Rectal smooth muscle tissue (tissue), 1 donor: ENCODE data around the gene PRR29.

ENCODE experiments used
- H3K27ac ChIP-seq: one replicate; pipeline ENCODE4 v1.7.0; 2013; ENCODE audit warnings: low read depth, low read length, inconsistent platforms
- H3K27me3 ChIP-seq: one replicate; pipeline ENCODE4 v1.7.0; 2013; ENCODE audit warnings: low read length; ENCODE audit not compliant: control insufficient read depth, insufficient read depth
- H3K36me3 ChIP-seq: one replicate; pipeline ENCODE4 v1.7.0; 2013; ENCODE audit warnings: low read length; ENCODE audit not compliant: control insufficient read depth, insufficient read depth
- H3K4me1 ChIP-seq: one replicate; pipeline ENCODE4 v1.7.0; 2013; ENCODE audit warnings: low read length; ENCODE audit not compliant: control insufficient read depth, insufficient read depth
- H3K4me3 ChIP-seq: one replicate; pipeline ENCODE4 v1.7.0; 2013; ENCODE audit warnings: low read length
- H3K9ac ChIP-seq: one replicate; pipeline ENCODE4 v1.7.0; 2013; ENCODE audit warnings: low read length

Gene PRR29

GRCh38 chr17:63993368-63993985 is 4.7 kb upstream of the PRR29 start:
- no peak overlapping the region for H3K9ac ChIP-seq
- H3K27ac ChIP-seq, result no peak overlapping the region
- H3K36me3 ChIP-seq, result no peaks in the 10 kb centered on the region
- H3K27me3 ChIP-seq, result peaks cover 22% of the 10 kb centered on the region
- H3K4me3 ChIP-seq, result no peak overlapping the region
- no peaks in the 10 kb centered on the region for H3K4me1 ChIP-seq

GRCh38 chr17:63995626-63996025 is 2.5 kb upstream of the PRR29 start:
- Histone ChIP-seq H3K36me3 (no peaks in the 10 kb centered on the region), H3K27me3 (peaks cover 21% of the 10 kb centered on the region), H3K9ac (no peak overlapping the region), H3K4me1 (no peaks in the 10 kb centered on the region), H3K27ac (no peak overlapping the region), H3K4me3 (no peak overlapping the region)

- peaks cover 19% of the 10 kb centered on the region for H3K27me3 ChIP-seq
- no peak overlapping the region for H3K27ac ChIP-seq
- H3K36me3 ChIP-seq, result no peaks in the 10 kb centered on the region
These were observed 1.5 kb upstream of the PRR29 start for GRCh38 chr17:63996430-63997182.

GRCh38 chr17:63997341-63998048 is 656 bp upstream of the PRR29 start:
- peak overlapping the region; percentile 78 for H3K4me3 ChIP-seq
- H3K36me3 ChIP-seq, result no peaks in the 10 kb centered on the region
- H3K9ac ChIP-seq, result no peak overlapping the region
- no peak overlapping the region for H3K27ac ChIP-seq
- peaks cover 19% of the 10 kb centered on the region for H3K27me3 ChIP-seq
- H3K4me1 ChIP-seq, result no peaks in the 10 kb centered on the region

More at GRCh38 chr17:63996430-63997182, 1.5 kb upstream of the PRR29 start:
- Histone ChIP-seq H3K9ac (no peak overlapping the region), H3K4me3 (no peak overlapping the region), H3K4me1 (no peaks in the 10 kb centered on the region)

GRCh38 chr17:63998721-63999679 is 849 bp downstream of the PRR29 start:
- Histone ChIP-seq H3K27me3 (peaks cover 16% of the 10 kb centered on the region), H3K4me3 (peak overlapping the region; percentile 78), H3K4me1 (no peaks in the 10 kb centered on the region), H3K27ac (no peak overlapping the region), H3K9ac (no peak overlapping the region), H3K36me3 (no peaks in the 10 kb centered on the region)

GRCh38 chr17:63999680-64000531 is 1.8 kb downstream of the PRR29 start:
- Histone ChIP-seq H3K9ac (no peak overlapping the region), H3K4me1 (no peaks in the 10 kb centered on the region), H3K4me3 (no peak overlapping the region), H3K27ac (no peak overlapping the region), H3K27me3 (peaks cover 16% of the 10 kb centered on the region), H3K36me3 (no peaks in the 10 kb centered on the region)

GRCh38 chr17:64001091-64001579 is 3.0 kb downstream of the PRR29 start:
- Histone ChIP-seq H3K9ac (no peak overlapping the region), H3K4me3 (no peak overlapping the region), H3K36me3 (no peaks in the 10 kb centered on the region), H3K27ac (no peak overlapping the region), H3K4me1 (no peaks in the 10 kb centered on the region), H3K27me3 (peaks cover 14% of the 10 kb centered on the region)

- no peak overlapping the region for H3K27ac ChIP-seq
- H3K27me3 ChIP-seq, result peaks cover 14% of the 10 kb centered on the region
- no peaks in the 10 kb centered on the region for H3K4me1 ChIP-seq
- no peak overlapping the region for H3K9ac ChIP-seq
- no peaks in the 10 kb centered on the region for H3K36me3 ChIP-seq
- H3K4me3 ChIP-seq, result no peak overlapping the region
These were observed 3.8 kb downstream of the PRR29 start for GRCh38 chr17:64001763-64002529.

GRCh38 chr17:64002658-64003525 is 4.7 kb downstream of the PRR29 start:
- no peak overlapping the region for H3K27ac ChIP-seq
- no peak overlapping the region for H3K9ac ChIP-seq
- H3K36me3 ChIP-seq, result no peaks in the 10 kb centered on the region
- peaks cover 9% of the 10 kb centered on the region for H3K27me3 ChIP-seq
- H3K4me3 ChIP-seq, result no peak overlapping the region
- no peaks in the 10 kb centered on the region for H3K4me1 ChIP-seq

GRCh38 chr17:64003526-64004121 is 5.5 kb downstream of the PRR29 start:
- Histone ChIP-seq H3K4me1 (no peaks in the 10 kb centered on the region), H3K36me3 (no peaks in the 10 kb centered on the region), H3K4me3 (no peak overlapping the region), H3K9ac (no peak overlapping the region), H3K27me3 (peaks cover 4% of the 10 kb centered on the region), H3K27ac (no peak overlapping the region)
